Activated CD4-positive, CD25-positive, alpha-beta regulatory T cell treated with anti-CD3 and anti-CD28 coated beads, Interleukin-2, amount 50 U/mL, for 24 hours (primary cell): ENCODE results near the gene GOLGB1.

ENCODE experiments used
- ATAC-seq, 2 donors: fragments of 150-1000 bp; cut with Tn5 transposase; one replicate each; pipeline ENCODE4 v1.10.0; 2021; ENCODE audit warnings: mild to moderate bottlenecking in 1 of 2, moderate library complexity in 1 of 2

The GOLGB1 gene

DNA sequence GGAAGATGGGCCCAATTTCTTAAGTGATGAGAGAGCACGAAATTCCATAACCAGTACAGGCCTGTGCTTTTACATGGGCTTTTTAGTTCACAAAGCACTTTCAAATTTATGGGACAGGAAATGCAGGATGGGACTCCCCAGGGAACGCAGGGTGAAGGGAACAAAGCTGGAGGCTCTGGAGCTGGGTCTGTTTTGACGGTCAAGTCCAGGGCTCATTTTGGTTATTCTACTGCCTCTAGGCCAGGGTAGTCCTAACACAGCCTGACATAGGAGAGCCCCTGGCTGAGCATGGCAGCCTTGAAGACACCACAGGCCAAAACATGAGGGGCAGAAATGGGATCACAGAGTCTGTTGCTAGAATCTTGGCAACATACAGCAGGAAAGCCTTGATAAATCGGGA lies 122.3 kb downstream of the GOLGB1 start:
- no peak for ATAC-seq

DNA sequence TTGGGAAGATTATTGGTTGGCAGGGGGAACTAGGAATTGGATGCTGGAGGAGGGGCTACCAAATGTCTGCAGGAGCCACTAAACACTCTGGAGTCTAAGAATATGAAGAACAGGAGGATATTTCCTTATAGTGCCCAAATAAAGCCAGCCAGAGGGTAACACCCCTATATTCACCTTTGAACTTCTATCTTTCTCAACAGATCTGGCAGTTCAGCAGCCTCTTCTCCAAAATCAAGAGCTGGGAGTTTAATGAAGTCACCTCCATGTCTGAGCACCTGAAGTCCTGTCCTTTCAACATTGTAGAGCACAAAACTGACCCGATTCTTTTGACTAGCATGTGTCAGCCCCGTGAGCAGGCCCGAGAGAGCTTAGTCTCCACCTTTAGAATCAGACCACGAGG lies 123.0 kb downstream of the GOLGB1 start:
- ATAC-seq = no peak

DNA sequence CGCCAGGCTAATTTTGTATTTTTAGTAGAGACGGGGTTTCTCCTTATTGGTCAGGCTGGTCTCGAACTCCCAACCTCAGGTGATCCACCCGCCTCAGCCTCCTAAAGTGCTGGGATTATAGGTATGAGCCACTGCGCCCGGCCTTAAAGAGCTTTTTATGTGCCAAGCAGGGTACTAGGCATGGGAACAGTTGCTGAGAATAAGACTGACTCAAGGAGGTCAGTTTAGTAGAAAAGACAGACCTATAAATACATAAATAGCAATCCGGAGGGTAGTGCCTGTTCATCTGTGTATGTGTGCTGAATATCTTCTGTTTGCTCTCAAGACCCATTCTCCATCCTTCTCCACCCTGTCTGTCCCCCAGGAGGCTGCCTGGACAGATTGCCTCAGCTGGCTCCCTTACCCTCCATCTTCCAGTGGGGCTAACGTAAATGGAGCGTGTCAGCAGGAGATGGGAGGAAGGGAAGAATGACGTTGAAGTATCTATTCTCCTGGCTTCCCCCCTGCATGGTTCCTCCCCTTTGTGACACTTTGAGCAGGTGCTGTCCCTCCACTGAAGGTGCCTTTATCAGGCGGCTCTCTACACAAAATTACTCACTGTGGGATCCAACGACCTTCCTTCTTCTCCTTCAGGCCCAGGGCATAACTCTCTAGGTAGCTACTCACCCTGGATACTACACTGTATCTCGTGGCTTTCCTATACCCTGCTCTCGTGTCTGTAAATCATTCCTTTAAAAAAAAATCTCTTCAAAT lies 125.2 kb downstream of the GOLGB1 start:
- ATAC-seq = no peak

DNA sequence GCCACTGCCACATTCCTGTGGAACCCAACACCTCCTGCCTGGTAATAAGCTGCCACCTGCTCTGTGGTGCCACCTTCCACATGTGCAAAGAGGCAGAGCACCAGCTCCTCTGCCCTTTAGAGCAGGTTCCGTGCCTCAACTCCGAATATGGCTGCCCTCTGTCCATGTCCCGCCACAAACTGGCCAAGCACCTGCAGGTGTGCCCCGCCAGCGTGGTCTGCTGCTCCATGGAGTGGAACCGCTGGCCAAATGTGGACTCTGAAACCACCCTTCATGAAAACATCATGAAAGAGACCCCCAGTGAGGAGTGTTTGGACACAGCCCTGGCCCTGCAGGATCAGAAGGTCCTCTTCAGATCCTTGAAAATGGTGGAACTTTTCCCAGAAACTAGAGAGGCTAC lies 128.1 kb downstream of the GOLGB1 start:
- ATAC-seq = no peak

DNA sequence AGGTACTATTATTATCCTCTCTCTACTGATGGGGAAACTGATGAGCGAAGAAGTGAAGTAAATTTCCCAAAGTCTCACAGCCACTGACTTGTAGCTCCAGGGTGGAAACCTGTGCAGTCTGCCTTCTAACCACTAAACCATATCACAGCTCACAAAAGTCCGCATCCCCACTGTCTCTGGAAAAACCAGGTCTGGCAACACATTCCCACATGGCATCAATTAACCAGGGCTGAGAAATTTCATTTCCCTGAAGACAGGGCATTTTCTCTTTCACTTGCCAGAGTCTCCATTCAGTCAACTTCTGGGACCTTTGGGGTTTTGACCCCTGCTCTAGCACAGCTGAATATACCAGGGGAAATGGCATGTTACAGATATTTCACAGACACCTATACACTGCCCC lies 129.8 kb downstream of the GOLGB1 start:
- no peak for ATAC-seq
